Measurements from ENCODE around the gene SHOC1.
"Not testable (repeated sequence)": the region's sequence is repeated elsewhere in the genome, so short reads cannot be mapped to it uniquely, and the experiment has no call there.

The SHOC1 gene

DNA sequence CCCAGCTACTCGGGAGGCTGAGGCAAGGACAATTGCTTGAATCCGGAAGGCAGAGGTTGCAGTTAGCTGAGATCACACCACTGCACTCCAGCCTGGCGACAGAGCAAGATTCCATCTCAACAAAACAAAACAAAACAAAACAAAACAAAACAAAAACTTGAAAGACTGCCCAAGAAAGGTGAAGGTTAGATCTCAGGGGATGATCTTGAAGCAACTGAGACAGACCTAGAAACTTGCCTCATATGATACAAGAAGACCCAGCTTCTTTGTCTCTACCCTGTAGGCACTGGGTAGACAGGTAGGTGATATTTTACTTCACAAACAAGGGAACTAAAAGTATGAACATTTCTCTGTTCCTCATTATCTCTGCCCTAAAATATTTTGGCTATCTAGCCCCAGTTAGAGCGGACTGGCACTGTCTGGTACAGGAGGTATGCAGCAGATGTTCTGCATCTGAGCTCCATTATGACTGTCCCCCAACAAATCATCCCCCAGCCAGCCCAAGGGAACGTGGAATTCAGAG, 26.3 kb upstream of the SHOC1 start:
- H3K4me3 ChIP-seq (replicated peaks; ENCODE audit: low read depth, low read length): no peak overlapping the region
- TF ChIP-seq, protein P1, sequence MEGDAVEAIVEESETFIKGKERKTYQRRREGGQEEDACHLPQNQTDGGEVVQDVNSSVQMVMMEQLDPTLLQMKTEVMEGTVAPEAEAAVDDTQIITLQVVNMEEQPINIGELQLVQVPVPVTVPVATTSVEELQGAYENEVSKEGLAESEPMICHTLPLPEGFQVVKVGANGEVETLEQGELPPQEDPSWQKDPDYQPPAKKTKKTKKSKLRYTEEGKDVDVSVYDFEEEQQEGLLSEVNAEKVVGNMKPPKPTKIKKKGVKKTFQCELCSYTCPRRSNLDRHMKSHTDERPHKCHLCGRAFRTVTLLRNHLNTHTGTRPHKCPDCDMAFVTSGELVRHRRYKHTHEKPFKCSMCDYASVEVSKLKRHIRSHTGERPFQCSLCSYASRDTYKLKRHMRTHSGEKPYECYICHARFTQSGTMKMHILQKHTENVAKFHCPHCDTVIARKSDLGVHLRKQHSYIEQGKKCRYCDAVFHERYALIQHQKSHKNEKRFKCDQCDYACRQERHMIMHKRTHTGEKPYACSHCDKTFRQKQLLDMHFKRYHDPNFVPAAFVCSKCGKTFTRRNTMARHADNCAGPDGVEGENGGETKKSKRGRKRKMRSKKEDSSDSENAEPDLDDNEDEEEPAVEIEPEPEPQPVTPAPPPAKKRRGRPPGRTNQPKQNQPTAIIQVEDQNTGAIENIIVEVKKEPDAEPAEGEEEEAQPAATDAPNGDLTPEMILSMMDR (IDR thresholded peaks at IDR 0.05; ENCODE audit: low read length, missing control alignments): no peak
- no peak for DNase-seq (ENCODE audit: low read depth)

DNA sequence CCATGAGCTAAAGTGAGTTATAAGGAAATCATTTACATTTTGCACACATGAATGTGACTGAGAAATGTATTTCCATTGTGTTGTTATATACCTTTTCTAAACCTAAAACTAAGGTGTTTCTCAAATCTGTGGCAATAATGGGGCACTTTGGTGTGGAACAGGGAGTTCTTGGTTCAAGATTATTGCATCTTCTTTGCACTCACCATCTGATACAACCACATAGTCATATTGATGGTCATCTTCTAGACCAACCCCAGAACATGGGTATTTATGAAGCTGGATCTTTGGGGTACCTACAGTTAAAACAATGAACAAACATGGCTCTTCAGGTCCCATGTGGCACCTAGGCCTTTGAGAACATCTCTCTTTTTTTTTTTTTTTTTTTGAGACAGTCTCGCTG, 24.6 kb upstream of the SHOC1 start:
- H3K4me3 ChIP-seq (replicated peaks; ENCODE audit: low read depth, low read length): no peak overlapping the region
- TF ChIP-seq, protein P1 (IDR thresholded peaks at IDR 0.05; ENCODE audit: low read length, missing control alignments): no peak
- no peak for DNase-seq (ENCODE audit: low read depth)

DNA sequence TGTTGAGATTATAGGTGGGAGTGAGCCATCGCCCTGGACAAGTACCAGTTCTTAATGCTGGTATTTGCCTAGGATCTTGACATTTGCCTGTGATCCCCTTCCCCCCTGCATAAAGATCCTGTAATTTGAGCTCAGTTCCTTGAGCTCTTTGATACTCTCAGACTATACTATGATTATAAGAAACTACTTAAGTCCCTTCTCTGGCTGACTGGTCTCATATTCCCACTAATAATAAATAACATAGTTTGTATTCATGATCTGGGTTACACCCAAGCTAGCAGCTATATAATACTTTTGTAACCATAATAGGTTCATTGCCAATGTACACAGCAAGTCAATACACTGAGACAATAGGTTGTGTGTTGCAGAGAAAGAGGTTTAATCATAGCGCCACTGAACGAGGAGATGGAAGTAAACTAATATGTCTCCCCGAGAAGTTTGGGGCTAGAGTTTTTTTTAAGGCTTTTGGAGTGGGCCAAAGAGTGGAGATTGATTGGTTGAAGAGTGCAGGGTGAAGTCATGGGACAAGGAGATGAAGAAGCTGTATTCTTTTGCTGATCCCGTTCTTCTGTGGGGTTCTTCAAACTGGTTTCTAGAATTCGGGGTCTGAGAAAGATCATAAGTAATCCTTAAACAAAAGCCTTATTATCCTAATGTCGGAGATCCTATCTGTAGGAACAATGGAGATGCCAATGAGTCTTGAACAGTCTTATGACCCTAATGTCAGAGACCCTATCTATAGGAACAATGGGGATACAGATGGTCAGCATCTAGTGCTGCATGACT, 20.7 kb upstream of the SHOC1 start:
- TF ChIP-seq, protein P1 (IDR thresholded peaks at IDR 0.05; ENCODE audit: low read length, missing control alignments): no peak
- H3K4me3 ChIP-seq (replicated peaks; ENCODE audit: low read depth, low read length): no peak overlapping the region
- no peak for DNase-seq (ENCODE audit: low read depth)

DNA sequence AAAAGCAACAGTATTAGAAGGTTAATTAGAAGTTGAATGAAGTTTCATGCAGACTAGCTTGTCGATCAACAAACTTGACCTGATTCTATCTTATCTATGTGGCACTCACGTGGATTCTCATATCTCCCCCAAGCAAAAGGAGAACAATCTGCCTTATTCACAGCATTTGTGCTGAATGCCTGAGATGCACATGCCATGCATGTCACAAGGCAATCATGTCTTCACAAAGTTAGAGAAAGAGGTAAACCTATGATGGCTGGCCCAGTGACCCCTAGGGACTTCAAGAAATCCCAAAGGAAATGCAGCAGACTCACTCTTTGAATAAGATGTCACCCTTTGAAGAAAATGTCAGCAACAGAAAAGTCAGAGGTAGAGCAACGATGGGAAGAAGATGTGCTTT, 17.6 kb upstream of the SHOC1 start:
- TF ChIP-seq, protein P1 (IDR thresholded peaks at IDR 0.05; ENCODE audit: low read length, missing control alignments): no peak
- DNase-seq (ENCODE audit: low read depth): no peak
- no peak overlapping the region for H3K4me3 ChIP-seq (replicated peaks; ENCODE audit: low read depth, low read length)

DNA sequence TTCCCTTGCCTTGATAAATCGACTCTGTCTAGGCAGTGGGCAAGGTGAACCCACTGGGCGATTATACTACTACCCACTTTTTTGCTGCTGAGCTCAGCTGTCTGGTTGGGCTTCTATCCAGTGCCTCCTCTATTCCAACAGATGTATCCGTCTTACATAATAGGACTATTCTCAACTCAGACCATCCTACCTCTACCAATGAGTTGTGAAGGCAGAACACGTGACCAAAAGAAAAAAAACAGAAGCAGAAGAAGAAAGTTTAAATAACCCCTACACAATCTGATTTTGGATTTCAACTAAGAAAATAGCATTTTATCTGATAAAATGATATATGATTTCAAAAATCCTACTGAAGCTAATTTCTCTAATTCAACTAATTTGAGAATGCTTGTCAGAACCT, 16.2 kb upstream of the SHOC1 start:
- TF ChIP-seq, protein P1 (IDR thresholded peaks at IDR 0.05; ENCODE audit: low read length, missing control alignments): no peak
- no peak overlapping the region for H3K4me3 ChIP-seq (replicated peaks; ENCODE audit: low read depth, low read length)
- no peak for DNase-seq (ENCODE audit: low read depth)

DNA sequence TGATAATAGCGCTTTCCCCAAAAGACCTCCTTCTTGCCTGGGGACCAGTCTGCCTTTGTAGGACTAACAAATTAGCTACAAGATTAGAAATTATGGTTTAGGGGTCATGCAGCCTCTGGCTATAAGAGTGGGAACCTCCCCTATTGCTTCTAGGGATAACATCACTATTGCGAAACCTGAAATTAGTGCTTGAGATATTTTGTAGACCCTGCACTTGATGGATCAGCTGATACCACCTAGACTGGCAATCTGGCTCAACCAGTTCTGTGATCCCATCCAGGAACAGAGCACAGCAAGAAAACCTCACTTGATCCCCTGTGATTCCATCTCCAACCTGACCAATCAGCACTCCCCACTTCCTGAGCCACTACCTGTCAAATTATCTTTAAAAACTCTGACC, 15.7 kb upstream of the SHOC1 start:
- DNase-seq (ENCODE audit: low read depth): not testable (repeated sequence)

DNA sequence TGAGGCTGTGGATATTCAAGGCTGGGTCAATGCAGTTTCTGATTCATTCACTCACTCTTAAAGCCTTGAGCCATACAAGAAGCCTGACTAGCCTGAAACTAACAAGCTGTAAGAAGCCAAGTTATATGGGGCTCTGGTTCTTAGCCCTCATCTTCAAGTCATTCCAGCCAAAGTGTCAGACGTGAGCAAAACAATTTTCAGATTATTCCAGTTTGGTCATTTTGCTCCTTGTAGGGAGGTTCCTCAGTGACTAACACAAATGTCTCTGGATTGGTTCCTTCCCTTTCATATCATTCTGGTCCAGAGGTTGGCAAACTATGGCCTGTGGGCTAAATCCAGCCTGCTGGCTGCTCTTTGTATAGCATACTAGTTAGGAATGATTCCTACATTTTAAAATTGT, 12.5 kb upstream of the SHOC1 start:
- no peak overlapping the region for H3K4me3 ChIP-seq (replicated peaks; ENCODE audit: low read depth, low read length)
- TF ChIP-seq, protein P1 (IDR thresholded peaks at IDR 0.05; ENCODE audit: low read length, missing control alignments): peak; percentile 8

More for the DNA sequence above, 15.7 kb upstream of the SHOC1 start:
- not testable (repeated sequence) for H3K4me3 ChIP-seq (replicated peaks; ENCODE audit: low read depth, low read length)

More for the DNA sequence above, 12.5 kb upstream of the SHOC1 start:
- peak; percentile 37 for DNase-seq (ENCODE audit: low read depth)
